ENCODE data around the gene INO80C.

- no peak for TF ChIP-seq FOXK2 (IDR thresholded peaks at IDR 0.05)
- no peak for TF ChIP-seq BHLHE40 (IDR thresholded peaks at IDR 0.05; ENCODE audit: borderline replicate concordance)
- TF ChIP-seq SP1 (IDR thresholded peaks at IDR 0.05) = no peak
- no peak for TF ChIP-seq FOXA1 (IDR thresholded peaks at IDR 0.05)
- no peak for TF ChIP-seq FOXM1 (IDR thresholded peaks at IDR 0.05; ENCODE audit: borderline replicate concordance)
- no peak for TF ChIP-seq ARNT (IDR thresholded peaks at IDR 0.05)
- TF ChIP-seq TARDBP (IDR thresholded peaks at IDR 0.05) = no peak
- TF ChIP-seq ZNF384 (IDR thresholded peaks at IDR 0.05) = no peak
- no peak for TF ChIP-seq SUZ12 (IDR thresholded peaks at IDR 0.05)
- no peak for TF ChIP-seq HDGF (IDR thresholded peaks at IDR 0.05; ENCODE audit: borderline replicate concordance)
- no peak for TF ChIP-seq ELF4 (IDR thresholded peaks at IDR 0.05)
- TF ChIP-seq CTBP1 (IDR thresholded peaks at IDR 0.05; ENCODE audit: borderline replicate concordance) = no peak
Observed at GRCh38 chr18:35467624-35468016, 30.1 kb downstream of the INO80C start.
